Mucosa of descending colon (tissue), 3 donors: ENCODE data around the gene ASB15. TPM values are rescaled to one million over a fixed set of nuclear protein-coding genes. Genes with fewer than 3 reads are reported as not detected.

Experiments
- ATAC-seq: fragments of 200-7000 bp; cut with Tn5 transposase; one replicate; pipeline ENCODE4 v1.9.1; 2020; ENCODE audit warnings: mild to moderate bottlenecking, moderate library complexity
- DNase-seq, 3 donors: peaks; one replicate each; pipeline ENCODE4 v3.0.0-alpha.2; 2020
- H3K36me3 ChIP-seq: fragments of 200-600 bp; one replicate; pipeline ENCODE4 v1.8.0; 2021; ENCODE audit warnings: low read depth, mild to moderate bottlenecking
- H3K4me1 ChIP-seq: fragments of 200-600 bp; one replicate; pipeline ENCODE4 v1.8.0; 2021; ENCODE audit warnings: low read depth, mild to moderate bottlenecking
- H3K4me3 ChIP-seq: fragments of 200-600 bp; one replicate; pipeline ENCODE4 v1.8.0; 2021; ENCODE audit warnings: mild to moderate bottlenecking
- H3K9me3 ChIP-seq: fragments of 200-600 bp; one replicate; pipeline ENCODE4 v1.8.0; 2021; ENCODE audit warnings: mild to moderate bottlenecking
- CTCF ChIP-seq: fragments of 200-600 bp; IDR thresholded peaks from one replicate; pipeline ENCODE4 v1.8.0; 2022; ENCODE audit warnings: antibody characterized with exemption, mild to moderate bottlenecking
- intact Hi-C, 2 donors: fragments of 100-400 bp; cut with DNase I in 1 of 2; cut with micrococcal nuclease in 1 of 2; formaldehyde crosslinking; loops; one replicate each; pipeline versions ENCODE4 v1.11.0 to v1.11.1; 2022; cut with DNase I, micrococcal nuclease
- total RNA-seq, 3 donors: library from RNA; stranded (reverse); fragmentation: NEBNext Ultra II Directional in 2 of 3; extraction: Animal tissue kit (Norgen Biotek cat#: 25700) in 2 of 3; gene quantifications; one replicate each; pipeline versions ENCODE4 v1.2.1 to v1.2.4, GENCODE V29; 2021 to 2023
- donor health status: DM: no; HTN: no; CAD: no; lungs with moderate emphysema.
- donor health status: DM: no; HTN: no; CAD: no.
- donor health status: DM: no; HTN: yes; CAD: no.

The ASB15 gene
- total RNA-seq, 3 donors from 2014 or later = not detected

GRCh38 chr7:123571187-123571586 is 30.4 kb upstream of the ASB15 start:
- DNase-seq = no peak
- TF ChIP-seq CTCF = no peak
- no peaks in the 10 kb centered on the region for H3K4me1 ChIP-seq
- ATAC-seq = no peak
- H3K4me3 ChIP-seq = no peak overlapping the region
- H3K36me3 ChIP-seq = no peaks in the 10 kb centered on the region
- intact Hi-C loops = no loop called here
- H3K9me3 ChIP-seq = no peaks in the 10 kb centered on the region

- intact Hi-C loops = no loop called here
- Histone ChIP-seq H3K4me1 (no peaks in the 10 kb centered on the region), H3K36me3 (no peaks in the 10 kb centered on the region), H3K4me3 (no peak overlapping the region), H3K9me3 (no peaks in the 10 kb centered on the region)
- TF ChIP-seq CTCF = no peak
- no peak for DNase-seq
- ATAC-seq = no peak
Measured at GRCh38 chr7:123571684-123572083, 29.9 kb upstream of the ASB15 start.

GRCh38 chr7:123573341-123573740 is 28.3 kb upstream of the ASB15 start:
- intact Hi-C loops = no loop called here
- Histone ChIP-seq H3K9me3 (no peaks in the 10 kb centered on the region), H3K36me3 (no peaks in the 10 kb centered on the region), H3K4me1 (no peaks in the 10 kb centered on the region), H3K4me3 (no peak overlapping the region)
- no peak for TF ChIP-seq CTCF
- ATAC-seq (no peak), DNase-seq (no peak)

- TF ChIP-seq CTCF = no peak
- intact Hi-C loops = no loop called here
- DNase-seq (no peak), ATAC-seq (no peak)
- H3K4me1 ChIP-seq = no peaks in the 10 kb centered on the region
- H3K9me3 ChIP-seq = no peaks in the 10 kb centered on the region
- no peaks in the 10 kb centered on the region for H3K36me3 ChIP-seq
- H3K4me3 ChIP-seq = no peak overlapping the region
Measured at GRCh38 chr7:123573896-123574467, 27.6 kb upstream of the ASB15 start.

GRCh38 chr7:123579416-123579815 is 22.2 kb upstream of the ASB15 start:
- H3K9me3 ChIP-seq = no peaks in the 10 kb centered on the region
- DNase-seq (no peak), ATAC-seq (no peak)
- intact Hi-C loops = no loop called here
- H3K4me3 ChIP-seq = no peak overlapping the region
- H3K4me1 ChIP-seq = no peaks in the 10 kb centered on the region
- TF ChIP-seq CTCF = no peak
- H3K36me3 ChIP-seq = no peaks in the 10 kb centered on the region
